HepG2 (cell line): Measurements from ENCODE around the gene NDOR1. TPM values are rescaled to one million over a fixed set of nuclear protein-coding genes. Genes with fewer than 3 reads are reported as not detected.

Experiments
- CSRNP1 ChIP-seq: sonication (generic); formaldehyde crosslinking; IDR thresholded peaks from 2 replicates; pipeline ENCODE4 v1.8.1; 2023; ENCODE audit warnings: mild to moderate bottlenecking, missing genetic modification reagents
- FOSL1 ChIP-seq: sonication (generic); formaldehyde crosslinking; IDR thresholded peaks from 2 replicates; pipeline ENCODE4 v1.9.0; 2021; ENCODE audit warnings: missing genetic modification reagents, borderline replicate concordance
- HNRNPL ChIP-seq: fragments of 200-400 bp; formaldehyde crosslinking; IDR thresholded peaks from 2 replicates; pipeline ENCODE4 v1.6.1; 2017; ENCODE audit warnings: mild to moderate bottlenecking, low read depth, low read length
- HOXA3 ChIP-seq: sonication (generic); formaldehyde crosslinking; IDR thresholded peaks from 2 replicates; pipeline ENCODE4 v1.5.0; 2020; ENCODE audit warnings: missing genetic modification reagents
- KDM2A ChIP-seq: sonication (generic); formaldehyde crosslinking; IDR thresholded peaks from 2 replicates; pipeline ENCODE4 v1.4.0; 2020; ENCODE audit warnings: low read depth, missing genetic modification reagents, borderline replicate concordance
- KLF6 ChIP-seq: IDR thresholded peaks from 2 replicates; pipeline ENCODE4 v1.8.0; 2016; ENCODE audit warnings: missing biosample characterization, missing genetic modification reagents
- MEIS2 ChIP-seq: sonication (generic); formaldehyde crosslinking; IDR thresholded peaks from 2 replicates; pipeline ENCODE4 v1.9.0; 2021; ENCODE audit warnings: mild to moderate bottlenecking, missing genetic modification reagents
- MTA1 ChIP-seq: sonication (generic); formaldehyde crosslinking; IDR thresholded peaks from 2 replicates; pipeline ENCODE4 v1.4.0; 2020; ENCODE audit warnings: missing genetic modification reagents, mild to moderate bottlenecking, borderline replicate concordance
- MZF1 ChIP-seq: sonication (generic); formaldehyde crosslinking; IDR thresholded peaks from 2 replicates; pipeline ENCODE4 v1.8.1; 2023; ENCODE audit warnings: mild to moderate bottlenecking, missing genetic modification reagents, borderline replicate concordance
- PAWR ChIP-seq: sonication (generic); formaldehyde crosslinking; IDR thresholded peaks from 2 replicates; pipeline ENCODE4 v1.4.0; 2020; ENCODE audit warnings: missing genetic modification reagents, mild to moderate bottlenecking, borderline replicate concordance
- RBM39 ChIP-seq: fragments of 200-400 bp; formaldehyde crosslinking; IDR thresholded peaks from one replicate; pipeline ENCODE4 v1.6.1; 2018; ENCODE audit warnings: antibody characterized with exemption, mild to moderate bottlenecking, low read depth, low read length; ENCODE audit not compliant: poor library complexity, severe bottlenecking
- RFXANK ChIP-seq: IDR thresholded peaks from 2 replicates; pipeline ENCODE4 v1.6.1; 2016
- TARDBP ChIP-seq: sonication (generic); formaldehyde crosslinking; IDR thresholded peaks from 2 replicates; pipeline ENCODE4 v1.8.0; 2022; ENCODE audit warnings: mild to moderate bottlenecking, missing genetic modification reagents
- USF2 ChIP-seq, 2 experiments: sonication (generic) in 1 of 2; formaldehyde crosslinking in 1 of 2; IDR thresholded peaks; 2 replicates each; pipeline versions ENCODE4 v1.5.1 to v1.6.1; 2011 to 2020; ENCODE audit warnings: borderline replicate concordance in 1 of 2, low read depth in 1 of 2, low read length in 1 of 2, mild to moderate bottlenecking in 1 of 2, missing genetic modification reagents in 1 of 2, moderate library complexity in 1 of 2
- ZFP82 ChIP-seq: sonication (generic); formaldehyde crosslinking; IDR thresholded peaks from 2 replicates; pipeline ENCODE4 v1.5.1; 2020; ENCODE audit warnings: mild to moderate bottlenecking, missing genetic modification reagents, borderline replicate concordance
- ZMYM4 ChIP-seq: sonication (generic); formaldehyde crosslinking; IDR thresholded peaks from 2 replicates; pipeline ENCODE4 v1.8.1; 2023; ENCODE audit warnings: mild to moderate bottlenecking, missing genetic modification reagents
- ZNF296 ChIP-seq: sonication (generic); formaldehyde crosslinking; conservative IDR thresholded peaks from 2 replicates; pipeline ENCODE4 v1.5.0; 2020; ENCODE audit warnings: mild to moderate bottlenecking, missing genetic modification reagents
- ZNF468 ChIP-seq: sonication (generic); formaldehyde crosslinking; IDR thresholded peaks from 2 replicates; pipeline ENCODE4 v1.8.0; 2022; ENCODE audit warnings: mild to moderate bottlenecking, moderate library complexity, missing genetic modification reagents
- ZNF589 ChIP-seq: sonication (generic); formaldehyde crosslinking; conservative IDR thresholded peaks from 2 replicates; pipeline ENCODE4 v1.8.0; 2022; ENCODE audit warnings: mild to moderate bottlenecking, moderate library complexity, missing genetic modification reagents
- ZUFSP ChIP-seq: sonication (generic); formaldehyde crosslinking; IDR thresholded peaks from 2 replicates; pipeline ENCODE4 v1.9.0; 2021; ENCODE audit warnings: missing genetic modification reagents, mild to moderate bottlenecking, borderline replicate concordance
- polyA plus RNA-seq, 8 experiments: library from polyadenylated mRNA; depleted of rRNA in 3 of 8; stranded (reverse) in 7 of 8; unstranded in 1 of 8; fragments of >200 nt; fragmentation: Illumina TruSeq in 4 of 8; extraction: Trizol in 4 of 8; gene quantifications; 2 replicates each; pipeline versions ENCODE4 v1.2.1 to v1.2.3, GENCODE V29; 2011 to 2016; ENCODE audit warnings: low read depth in 4 of 8, missing spikeins in 1 of 8, mixed read lengths in 1 of 8; ENCODE audit not compliant: insufficient read depth in 1 of 8
- total RNA-seq, 5 experiments: library from RNA; depleted of rRNA; stranded (reverse); fragments of >200 nt; fragmentation: Illumina TruSeq; extraction: Trizol; gene quantifications; 2 replicates each; pipeline ENCODE4 v1.2.3, GENCODE V29; 2016; ENCODE audit warnings: low read depth in 1 of 5
- TF ChIP-seq, protein P1 (sequence below): IDR thresholded peaks from 2 replicates; pipeline ENCODE4 v1.6.1; 2016; ENCODE audit warnings: low read depth

Gene NDOR1
- total and polyA plus RNA-seq, 2 of the 13 experiments (the other 11 are each of a cell fraction or from before 2014, with no cell fraction given): 3.6 to 8.7 TPM

GRCh38 chr9:137227054-137227852 lies 21.8 kb downstream of the NDOR1 start, which contains the start of gene RNF224 (continued):
- TF ChIP-seq PAWR (CRISPR knock-in tag) (no peak), ZFP82 (CRISPR knock-in tag) (no peak), ZNF589 (CRISPR knock-in tag) (no peak), HNRNPL (peak; percentile 86), TARDBP (CRISPR knock-in tag) (peak; percentile 26; the same call in 1 of the 2 replicates), MEIS2 (CRISPR knock-in tag) (peak; percentile 40; the same call in 1 of the 2 replicates), KDM2A (CRISPR knock-in tag) (peak; percentile 77; the same call in 1 of the 2 replicates), MZF1 (CRISPR knock-in tag) (no peak), RFXANK (CRISPR knock-in tag) (no peak), CSRNP1 (CRISPR knock-in tag) (0 out of 2 replicates have a peak, but pooled peaks have one; percentile 13), ZMYM4 (CRISPR knock-in tag) (0 out of 2 replicates have a peak, but pooled peaks have one; percentile 24), KLF6 (CRISPR knock-in tag) (no peak), ZUFSP (CRISPR knock-in tag) (no peak), FOSL1 (CRISPR knock-in tag) (no peak), HOXA3 (CRISPR knock-in tag) (0 out of 2 replicates have a peak, but pooled peaks have one; percentile 25), USF2 (IDR thresholded peaks at IDR 0.05; ENCODE audit: low read depth, low read length) (no peak), USF2 (CRISPR knock-in tag; IDR thresholded peaks at IDR 0.05; ENCODE audit: borderline replicate concordance) (no peak), RBM39 (no peak), ZNF468 (CRISPR knock-in tag) (no peak), MTA1 (peak; percentile 51; the same call in 1 of the 2 replicates), ZNF296 (CRISPR knock-in tag) (no peak)
- TF ChIP-seq, protein P1, sequence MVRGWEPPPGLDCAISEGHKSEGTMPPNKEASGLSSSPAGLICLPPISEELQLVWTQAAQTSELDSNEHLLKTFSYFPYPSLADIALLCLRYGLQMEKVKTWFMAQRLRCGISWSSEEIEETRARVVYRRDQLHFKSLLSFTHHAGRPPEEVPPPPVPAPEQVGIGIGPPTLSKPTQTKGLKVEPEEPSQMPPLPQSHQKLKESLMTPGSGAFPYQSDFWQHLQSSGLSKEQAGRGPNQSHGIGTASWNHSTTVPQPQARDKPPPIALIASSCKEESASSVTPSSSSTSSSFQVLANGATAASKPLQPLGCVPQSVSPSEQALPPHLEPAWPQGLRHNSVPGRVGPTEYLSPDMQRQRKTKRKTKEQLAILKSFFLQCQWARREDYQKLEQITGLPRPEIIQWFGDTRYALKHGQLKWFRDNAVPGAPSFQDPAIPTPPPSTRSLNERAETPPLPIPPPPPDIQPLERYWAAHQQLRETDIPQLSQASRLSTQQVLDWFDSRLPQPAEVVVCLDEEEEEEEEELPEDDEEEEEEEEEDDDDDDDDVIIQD: no peak
